ENCODE data around the gene HNRNPH2. TPM values are rescaled to one million over a fixed set of nuclear protein-coding genes. Genes with fewer than 3 reads are reported as not detected.

Gene HNRNPH2
- total and polyA plus RNA-seq, 7 donors = 43.7 to 101 (median 62.8) TPM

- WGBS, 3 donors = 39 to 54% (median 49%) methylated on average over 7 of the region's 7 CpGs
- peak overlapping the region; percentile 31 for H3K27ac ChIP-seq
- H3K27me3 ChIP-seq (ENCODE audit: insufficient read depth in 3 of 3, low read length in 2 of 3) = no peaks in the 10 kb centered on the region
- ATAC-seq = no peak
- intact Hi-C loops (cut with DNase I) = loop anchor here (10.0 kb wide), 2 partner anchors 344 to 514 kb away; no protein-coding TSS in a partner anchor
- no peak for DNase-seq
- TF ChIP-seq CTCF (IDR thresholded peaks at IDR 0.05) = no peak
- peaks cover 0 to 11% of the 10 kb centered on the region in 2 donors for H3K36me3 ChIP-seq (ENCODE audit: insufficient read depth in 1 of 2, low read depth in 1 of 2)
- no peaks in the 10 kb centered on the region for H3K9me3 ChIP-seq
- peak overlapping the region; percentile 81 for H3K4me3 ChIP-seq
- peaks cover 22% of the 10 kb centered on the region for H3K4me1 ChIP-seq
Observed at GRCh38 chrX:101410461-101410860, 2.4 kb downstream of the HNRNPH2 start.

GRCh38 chrX:101411984-101412383 lies 4.0 kb downstream of the HNRNPH2 start:
- Histone ChIP-seq H3K4me3 (no peak overlapping the region), H3K27me3 (ENCODE audit: insufficient read depth in 3 of 3, low read length in 2 of 3) (peaks cover 0 to 8% (median 0%) of the 10 kb centered on the region in 3 donors), H3K9me3 (no peaks in the 10 kb centered on the region), H3K27ac (no peak overlapping the region), H3K4me1 (peaks cover 22% of the 10 kb centered on the region), H3K36me3 (ENCODE audit: insufficient read depth in 1 of 2, low read depth in 1 of 2) (peaks cover 0 to 11% of the 10 kb centered on the region in 2 donors)
- no peak for ATAC-seq
- 48 to 65% (median 61%) methylated on average over 10 of the region's 10 CpGs for WGBS, 3 donors
- DNase-seq = no peak
- intact Hi-C loops (cut with DNase I) = loop anchor here (10.0 kb wide), 2 partner anchors 343 to 513 kb away; no protein-coding TSS in a partner anchor
- TF ChIP-seq CTCF (IDR thresholded peaks at IDR 0.05) = no peak

GRCh38 chrX:101415180-101416145 lies 7.4 kb downstream of the HNRNPH2 start:
- ATAC-seq = peak; percentile 33 to 70 (median 58)
- Histone ChIP-seq H3K27ac (peak overlapping the region; percentile 72), H3K4me3 (no peak overlapping the region), H3K4me1 (peaks cover 12% of the 10 kb centered on the region), H3K9me3 (no peaks in the 10 kb centered on the region), H3K36me3 (ENCODE audit: insufficient read depth in 1 of 2, low read depth in 1 of 2) (peaks cover 0 to 13% of the 10 kb centered on the region in 2 donors), H3K27me3 (ENCODE audit: insufficient read depth in 3 of 3, low read length in 2 of 3) (peaks cover 0 to 16% (median 0%) of the 10 kb centered on the region in 3 donors)
- peak; percentile 79 for TF ChIP-seq CTCF (IDR thresholded peaks at IDR 0.05)
- no peak for DNase-seq
- intact Hi-C loops (cut with DNase I) = loop anchor here (5.0 to 10.0 kb wide), 5 partner anchors 137 to 509 kb away; partner anchors contain the start of gene ARMCX1 (in 1 of the 2)
- WGBS, 3 donors = 19 to 43% (median 31%) methylated on average over 12 of the region's 12 CpGs

- ATAC-seq = no peak
- H3K27me3 ChIP-seq (ENCODE audit: insufficient read depth in 3 of 3, low read length in 2 of 3) = peaks cover 0 to 16% (median 0%) of the 10 kb centered on the region in 3 donors
- no peak for DNase-seq
- H3K9me3 ChIP-seq = no peaks in the 10 kb centered on the region
- no peak overlapping the region for H3K4me3 ChIP-seq
- intact Hi-C loops (cut with DNase I) = loop anchor here (5.0 to 10.0 kb wide), 5 partner anchors 136 to 508 kb away; partner anchors contain the start of gene ARMCX1 (in 1 of the 2)
- TF ChIP-seq CTCF (IDR thresholded peaks at IDR 0.05) = no peak
- 79 to 98% (median 96%) methylated on average over 7 of the region's 7 CpGs for WGBS, 3 donors
- H3K4me1 ChIP-seq = peaks cover 5% of the 10 kb centered on the region
- H3K36me3 ChIP-seq (ENCODE audit: insufficient read depth in 1 of 2, low read depth in 1 of 2) = peaks cover 0 to 16% of the 10 kb centered on the region in 2 donors
- no peak overlapping the region for H3K27ac ChIP-seq
Observed at GRCh38 chrX:101416691-101417090, 8.7 kb downstream of the HNRNPH2 start.
